Heart left ventricle (tissue), 16 donors: Measurements from ENCODE around the gene SMIM32. TPM values are rescaled to one million over a fixed set of nuclear protein-coding genes. Genes with fewer than 3 reads are reported as not detected.
A peak's percentile ranks its signal among the peaks of the same experiment; 100 is the strongest.

ENCODE experiments used
- ATAC-seq, 4 donors: fragments of 200-7000 bp; cut with Tn5 transposase; one replicate each; pipeline ENCODE4 v1.9.1; 2020 to 2022; ENCODE audit warnings: moderate library complexity in 4 of 4, mild to moderate bottlenecking in 3 of 4, moderate number of reproducible peaks in 1 of 4
- DNase-seq, 5 donors: peaks; one replicate each; pipeline ENCODE4 v3.0.0-alpha.2; 2020
- H3K27ac ChIP-seq, 12 donors: fragments of 200-600 bp; sonication (generic) in 4 of 12; one replicate each; pipeline versions ENCODE4 v1.5.0 to v1.8.0; 2016 to 2022; ENCODE audit warnings: mild to moderate bottlenecking in 2 of 12
- H3K27me3 ChIP-seq, 9 donors: fragments of 200-600 bp; sonication (generic) in 2 of 9; one replicate each; pipeline versions ENCODE4 v1.5.1 to v1.8.0; 2016 to 2022; ENCODE audit warnings: mild to moderate bottlenecking in 3 of 9
- H3K36me3 ChIP-seq, 9 donors: fragments of 200-600 bp; sonication (generic) in 2 of 9; one replicate each; pipeline versions ENCODE4 v1.5.0 to v1.8.0; 2018 to 2022; ENCODE audit warnings: mild to moderate bottlenecking in 2 of 9
- H3K4me1 ChIP-seq, 12 donors: fragments of 200-600 bp; sonication (generic) in 4 of 12; one replicate each; pipeline versions ENCODE4 v1.5.0 to v1.8.0; 2016 to 2022; ENCODE audit warnings: mild to moderate bottlenecking in 3 of 12
- H3K4me3 ChIP-seq, 12 donors: fragments of 200-600 bp; sonication (generic) in 4 of 12; one replicate each; pipeline versions ENCODE4 v1.5.0 to v1.8.0; 2017 to 2022; ENCODE audit warnings: mild to moderate bottlenecking in 9 of 12, moderate library complexity in 4 of 12
- H3K9me3 ChIP-seq, 12 donors: fragments of 200-600 bp; sonication (generic) in 4 of 12; one replicate each; pipeline versions ENCODE4 v1.5.0 to v1.8.0; 2016 to 2022; ENCODE audit warnings: mild to moderate bottlenecking in 1 of 12
- POLR2A ChIP-seq, 2 donors: fragments of 450-650 bp; IDR thresholded peaks; one replicate each; pipeline ENCODE4 v1.6.1; 2017; ENCODE audit warnings: antibody characterized with exemption in 2 of 2, mild to moderate bottlenecking in 2 of 2, moderate library complexity in 2 of 2
- WGBS, 4 donors: extraction: QIAGEN DNeasy Blood & Tissue Kit in 2 of 4; methylation state at CpG; one replicate each; pipeline versions ENCODE4 v1.1.5 to v1.1.7; 2013 to 2018; 5-methylcytosine and 5-hydroxymethylcytosine counted together
- intact Hi-C, 10 donors: fragments of 100-400 bp; cut with DNase I; formaldehyde crosslinking; loops; one replicate each; pipeline versions ENCODE4 v1.11.1 to v1.14.2; 2022
- polyA plus RNA-seq, 2 donors: library from polyadenylated mRNA; stranded (reverse); fragments of 200-250 nt; gene quantifications; one replicate each; pipeline ENCODE4 v1.2.3, GENCODE V29; 2013
- total RNA-seq, 9 donors: library from RNA; depleted of rRNA in 2 of 9; stranded (reverse); fragments of >200 nt in 2 of 9; fragmentation: NEBNext Ultra II Directional in 3 of 9; extraction: Animal tissue kit (Norgen Biotek cat#: 25700) in 3 of 9; gene quantifications; one replicate each; pipeline versions ENCODE4 v1.1.0 to v1.2.4, GENCODE V29; 2016 to 2023
- TF ChIP-seq, protein P1 (sequence below), 12 donors: fragments of 200-600 bp; sonication (generic) in 4 of 12; IDR thresholded peaks; one replicate each; pipeline versions ENCODE4 v1.5.0 to v1.8.0; 2018 to 2022; ENCODE audit warnings: antibody characterized with exemption in 12 of 12, mild to moderate bottlenecking in 5 of 12
- donor health status: ischemic (EF 13 %, LVEDD 7.1; RV severe dilation, severe dysfunction).
- donor health status: healthy with polysubstance abuse.
- donor health status: DM: no; HTN: yes; CAD: no.
- donor health status: DM: no; HTN: no; CAD: no.
- donor health status: ischemic (EF 25% LVEDD 6.9; RV normal size, moderate dysfunction).
- donor health status: ischemic (EF 25% LVEDD 5.7; RV mildly dilated, moderate dysfunction).
- donor health status: healthy.
- donor health status: DM: yes; HTN: yes; CAD: no.
- donor health status: ischemic (EF 35%, LVEDD 5.7; RV mildly dilated, moderate dysfunction).
- donor health status: nonischemic (EF 11% LVEDD 7.7; RV severe dilation, severe dysfunction).
- donor health status: DM: yes; HTN: yes; CAD: no.
- donor health status: PGD.
- donor health status: ischemic (EF 29% LVEDD 5.4; RV normal size, mild dysfunction).
- donor health status: nonischemic (EF 23%, LVEDD 6.1; RV moderate dilation, normal function).

SMIM32 gene
- total and polyA plus RNA-seq, 11 donors, result not detected

DNA sequence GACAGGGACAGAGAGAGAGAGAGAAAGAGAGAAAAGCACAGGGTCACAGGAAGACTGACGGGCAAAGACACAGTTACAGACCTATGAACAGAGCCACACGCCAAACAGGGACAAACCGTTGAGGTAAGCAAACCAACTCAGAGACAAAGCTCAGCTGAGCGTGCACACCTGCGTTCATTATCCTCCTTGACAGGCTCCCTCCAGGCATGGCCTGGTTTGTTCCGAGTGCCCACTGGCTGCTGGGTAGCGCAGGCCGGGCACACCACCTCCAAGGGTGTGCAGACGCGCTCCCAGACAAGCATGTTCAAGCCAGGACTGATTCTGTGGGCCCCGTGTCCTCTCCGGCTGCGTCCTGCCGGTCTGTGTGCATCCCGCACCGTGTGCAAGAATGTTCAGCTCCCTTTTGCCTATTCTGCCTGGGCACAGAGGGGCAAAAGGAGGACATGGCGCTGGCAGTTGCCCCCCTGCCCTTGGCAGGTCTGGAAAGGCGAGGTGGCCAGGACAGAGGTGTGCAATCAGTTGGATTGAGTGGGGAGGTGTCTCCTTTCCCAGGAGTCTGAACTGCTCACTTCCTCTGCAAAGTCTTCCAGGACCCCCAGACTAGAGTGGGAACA lies 467 bp upstream of the SMIM32 start:
- Histone ChIP-seq H3K4me1 (peaks cover 0 to 28% (median 15%) of the 10 kb centered on the region in 12 donors), H3K9me3 (no peaks in the 10 kb centered on the region), H3K27ac (no peak overlapping the region), H3K36me3 (peaks cover 0 to 10% (median 3%) of the 10 kb centered on the region in 9 donors), H3K27me3 (peaks cover 9 to 40% (median 37%) of the 10 kb centered on the region in 9 donors), H3K4me3 (peak overlapping the region; percentile 28 to 66 (median 50))
- DNase-seq (no peak), ATAC-seq (peak in 3 of 4 donors; percentile 12 to 18 (median 16))
- WGBS, 4 donors, result 51 to 57% (median 55%) methylated on average over 13 to 18 of the region's 18 CpGs
- TF ChIP-seq, protein P1, sequence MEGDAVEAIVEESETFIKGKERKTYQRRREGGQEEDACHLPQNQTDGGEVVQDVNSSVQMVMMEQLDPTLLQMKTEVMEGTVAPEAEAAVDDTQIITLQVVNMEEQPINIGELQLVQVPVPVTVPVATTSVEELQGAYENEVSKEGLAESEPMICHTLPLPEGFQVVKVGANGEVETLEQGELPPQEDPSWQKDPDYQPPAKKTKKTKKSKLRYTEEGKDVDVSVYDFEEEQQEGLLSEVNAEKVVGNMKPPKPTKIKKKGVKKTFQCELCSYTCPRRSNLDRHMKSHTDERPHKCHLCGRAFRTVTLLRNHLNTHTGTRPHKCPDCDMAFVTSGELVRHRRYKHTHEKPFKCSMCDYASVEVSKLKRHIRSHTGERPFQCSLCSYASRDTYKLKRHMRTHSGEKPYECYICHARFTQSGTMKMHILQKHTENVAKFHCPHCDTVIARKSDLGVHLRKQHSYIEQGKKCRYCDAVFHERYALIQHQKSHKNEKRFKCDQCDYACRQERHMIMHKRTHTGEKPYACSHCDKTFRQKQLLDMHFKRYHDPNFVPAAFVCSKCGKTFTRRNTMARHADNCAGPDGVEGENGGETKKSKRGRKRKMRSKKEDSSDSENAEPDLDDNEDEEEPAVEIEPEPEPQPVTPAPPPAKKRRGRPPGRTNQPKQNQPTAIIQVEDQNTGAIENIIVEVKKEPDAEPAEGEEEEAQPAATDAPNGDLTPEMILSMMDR (IDR thresholded peaks at IDR 0.05), result no peak
- TF ChIP-seq POLR2A (IDR thresholded peaks at IDR 0.05), result no peak
- intact Hi-C loops, result no loop called here

GRCh38 chr5:136192015-136192525 lies 892 bp downstream of the SMIM32 start:
- peaks cover 9 to 40% (median 37%) of the 10 kb centered on the region in 9 donors for H3K27me3 ChIP-seq

GRCh38 chr5:136191304-136192014 lies 1.5 kb downstream of the SMIM32 start:
- Histone ChIP-seq H3K27ac (no peak overlapping the region), H3K4me3 (peak overlapping the region in 11 of 12 donors; percentile 28 to 66 (median 50)), H3K27me3 (peaks cover 9 to 40% (median 33%) of the 10 kb centered on the region in 9 donors), H3K36me3 (peaks cover 0 to 30% (median 15%) of the 10 kb centered on the region in 9 donors), H3K4me1 (peaks cover 0 to 28% (median 15%) of the 10 kb centered on the region in 12 donors), H3K9me3 (no peaks in the 10 kb centered on the region)
- 18 to 31% (median 25%) methylated on average over 33 to 44 of the region's 44 CpGs for WGBS, 4 donors
- ATAC-seq (peak in 1 of 4 donors; percentile 35), DNase-seq (no peak)
- TF ChIP-seq, protein P1 (IDR thresholded peaks at IDR 0.05), result no peak
- TF ChIP-seq POLR2A (IDR thresholded peaks at IDR 0.05), result no peak
- intact Hi-C loops, result no loop called here

More at GRCh38 chr5:136192015-136192525, 892 bp downstream of the SMIM32 start:
- H3K36me3 ChIP-seq, result peaks cover 0 to 24% (median 11%) of the 10 kb centered on the region in 9 donors
- no peak for TF ChIP-seq POLR2A (IDR thresholded peaks at IDR 0.05)
- TF ChIP-seq, protein P1 (IDR thresholded peaks at IDR 0.05), result no peak
- ATAC-seq (peak in 2 of 4 donors; percentile 9 to 41), DNase-seq (no peak)
- intact Hi-C loops, result no loop called here
- H3K27ac ChIP-seq, result no peak overlapping the region
- H3K4me3 ChIP-seq, result peak overlapping the region; percentile 28 to 66 (median 50)
- 1% methylated on average over 40 to 56 of the region's 56 CpGs for WGBS, 4 donors
- H3K9me3 ChIP-seq, result no peaks in the 10 kb centered on the region
- peaks cover 0 to 28% (median 15%) of the 10 kb centered on the region in 12 donors for H3K4me1 ChIP-seq

DNA sequence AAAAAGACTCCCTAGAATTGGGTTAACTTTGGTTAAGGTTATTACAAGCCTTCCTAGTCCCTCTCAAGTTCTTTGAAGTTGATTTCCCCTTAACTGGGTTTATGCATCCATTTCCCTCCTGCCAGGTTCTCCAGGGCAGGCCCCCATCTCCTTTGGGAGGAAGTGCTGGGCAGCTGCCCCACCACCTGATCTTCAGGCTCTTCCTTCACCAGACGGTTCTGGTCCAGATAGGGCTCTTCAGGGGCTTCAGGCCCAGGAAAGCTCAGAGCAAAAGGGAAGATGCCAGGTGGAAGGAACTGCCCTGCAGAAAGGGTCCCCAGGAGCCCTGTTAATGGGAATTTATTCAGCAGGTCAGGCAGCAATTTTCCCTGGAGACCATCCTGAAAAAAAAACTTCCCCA lies 2.1 kb downstream of the SMIM32 start:
- intact Hi-C loops, result no loop called here
- peaks cover 0 to 33% (median 15%) of the 10 kb centered on the region in 9 donors for H3K36me3 ChIP-seq
- ATAC-seq (no peak), DNase-seq (no peak)
- H3K27me3 ChIP-seq, result peaks cover 9 to 40% (median 33%) of the 10 kb centered on the region in 9 donors
- TF ChIP-seq, protein P1 (IDR thresholded peaks at IDR 0.05), result no peak
- TF ChIP-seq POLR2A (IDR thresholded peaks at IDR 0.05), result no peak
- H3K4me3 ChIP-seq, result no peak overlapping the region
- WGBS, 4 donors, result 20 to 41% (median 24%) methylated on average over 1 of the region's 1 CpG
- H3K9me3 ChIP-seq, result no peaks in the 10 kb centered on the region
- H3K4me1 ChIP-seq, result peaks cover 0 to 28% (median 15%) of the 10 kb centered on the region in 12 donors
- H3K27ac ChIP-seq, result no peak overlapping the region
